NCI-H82 (cell line): Measurements from ENCODE around the gene GRM4.

Experiments
- DNase-seq: peaks from one replicate; lab custom pipeline; 2025; lab: John Stamatoyannopoulos, UW

The GRM4 gene

DNA sequence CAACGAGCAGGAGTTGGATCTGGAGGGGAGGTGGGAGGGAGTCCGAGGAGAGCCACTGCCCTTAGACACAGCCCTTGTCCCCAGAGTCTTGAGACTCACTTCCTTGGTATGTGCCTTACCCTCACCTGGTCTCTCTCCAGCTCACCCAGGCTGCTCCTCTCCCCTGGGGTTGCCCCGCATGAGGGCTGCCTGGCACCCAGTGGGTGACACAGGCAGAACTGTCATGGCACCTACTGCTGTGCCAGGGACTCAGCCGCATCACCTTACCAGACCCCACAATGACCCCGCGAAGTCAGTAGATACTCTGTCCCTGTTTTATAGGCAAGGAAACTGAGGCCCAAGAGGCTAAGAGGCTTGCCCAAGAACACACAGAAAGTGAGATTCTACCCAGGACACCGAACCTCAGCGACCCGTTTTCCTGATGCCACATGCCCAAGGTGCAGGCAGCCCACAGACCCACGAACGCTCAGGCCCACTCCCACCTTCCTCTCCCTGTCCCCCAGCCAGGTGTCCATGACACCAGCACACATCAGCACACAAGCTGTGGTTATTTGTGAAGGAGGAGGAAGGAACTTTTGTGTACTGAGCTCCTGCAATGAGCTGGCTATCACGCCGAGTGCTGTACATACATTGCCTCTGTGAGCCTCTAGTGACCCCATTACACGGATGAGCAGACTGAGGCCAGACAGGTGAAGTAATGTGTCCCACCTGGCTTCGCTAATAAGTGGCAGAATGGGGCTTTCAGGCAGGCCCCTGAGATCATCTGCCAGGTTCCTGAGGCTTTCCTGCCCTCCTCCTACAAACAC is 168.1 kb downstream of the GRM4 start:
- no peak for DNase-seq

- no peak for DNase-seq
Measured at GRCh38 chr6:33976437-33977360, 169.2 kb downstream of the GRM4 start.

DNA sequence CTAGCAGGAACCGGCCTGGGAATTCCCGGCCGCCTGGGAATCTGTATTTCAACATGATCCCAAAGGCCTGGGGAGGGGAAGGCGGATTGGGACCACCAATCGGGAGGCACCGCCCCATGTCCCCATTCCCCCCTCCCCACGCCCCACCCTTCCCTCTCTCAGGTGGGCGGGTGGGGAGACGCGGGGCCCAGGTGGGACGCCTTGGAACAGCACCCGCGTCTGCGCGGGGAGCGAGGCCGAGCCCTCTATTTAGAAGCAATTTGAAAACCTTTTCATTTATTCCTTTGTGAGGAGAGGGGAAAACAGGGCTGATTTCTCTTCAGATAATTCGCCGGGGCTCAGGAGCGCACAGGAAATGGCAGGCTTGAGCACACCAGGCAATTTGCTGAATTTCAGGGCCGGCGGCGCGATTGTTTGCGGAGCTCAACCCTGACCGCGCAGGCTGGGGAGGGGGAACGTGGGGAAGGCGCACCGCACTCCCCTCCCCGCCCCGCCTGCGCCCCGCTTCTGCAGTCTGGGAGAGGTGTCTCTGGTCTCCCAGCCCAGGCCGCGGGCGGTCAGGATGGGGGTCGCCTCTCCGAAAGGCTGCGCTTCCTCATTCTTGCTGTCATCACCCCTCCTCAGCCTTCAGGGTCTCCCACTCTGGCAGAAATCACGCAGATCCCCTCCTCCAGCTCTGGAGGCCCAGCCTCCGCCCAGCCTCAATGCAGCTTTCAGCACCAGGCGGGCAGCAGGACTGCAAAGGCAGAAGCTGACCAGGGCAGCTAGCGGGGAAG is 170.0 kb downstream of the GRM4 start:
- no peak for DNase-seq

- no peak for DNase-seq
Measured at GRCh38 chr6:33974471-33974870, 171.4 kb downstream of the GRM4 start.

GRCh38 chr6:33974030-33974429 is 171.9 kb downstream of the GRM4 start:
- no peak for DNase-seq

DNA sequence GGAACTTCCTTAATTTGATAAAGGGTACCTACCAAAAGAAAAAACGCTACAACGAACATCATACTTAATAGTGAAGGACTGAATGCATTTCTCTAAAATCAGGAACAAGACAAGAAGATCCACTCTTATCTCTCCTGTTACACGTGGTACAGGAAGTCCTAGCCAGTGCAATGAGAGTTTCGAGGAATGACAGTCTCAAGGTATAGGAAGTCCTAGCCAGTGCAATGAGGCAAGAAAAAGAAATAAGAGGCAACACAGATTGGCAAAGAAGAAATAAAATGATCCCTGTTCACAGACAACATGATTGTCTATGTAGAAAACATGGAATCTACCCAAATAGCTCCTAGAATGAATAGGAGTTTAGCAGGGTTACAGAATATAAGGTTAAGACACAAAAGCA is 174.3 kb downstream of the GRM4 start:
- DNase-seq, result no peak
